GM18951 (cell line): ENCODE measurements around the gene HMX1.

Experiments used
- POLR2A ChIP-seq: IDR thresholded peaks from 4 replicates; pipeline ENCODE4 v1.6.1; 2011; ENCODE audit warnings: mild to moderate bottlenecking; ENCODE audit not compliant: insufficient read length, insufficient read depth; ENCODE audit errors: extremely low read depth
- in situ Hi-C: fragments of 300-500 bp; cut with MboI; formaldehyde crosslinking; loops from one replicate; pipeline ENCODE4 v1.12.0; 2022; ENCODE audit warnings: low sequenced_read_pairs, mixed read lengths, inconsistent platforms; ENCODE audit not compliant: unreplicated experiment

Gene HMX1

DNA sequence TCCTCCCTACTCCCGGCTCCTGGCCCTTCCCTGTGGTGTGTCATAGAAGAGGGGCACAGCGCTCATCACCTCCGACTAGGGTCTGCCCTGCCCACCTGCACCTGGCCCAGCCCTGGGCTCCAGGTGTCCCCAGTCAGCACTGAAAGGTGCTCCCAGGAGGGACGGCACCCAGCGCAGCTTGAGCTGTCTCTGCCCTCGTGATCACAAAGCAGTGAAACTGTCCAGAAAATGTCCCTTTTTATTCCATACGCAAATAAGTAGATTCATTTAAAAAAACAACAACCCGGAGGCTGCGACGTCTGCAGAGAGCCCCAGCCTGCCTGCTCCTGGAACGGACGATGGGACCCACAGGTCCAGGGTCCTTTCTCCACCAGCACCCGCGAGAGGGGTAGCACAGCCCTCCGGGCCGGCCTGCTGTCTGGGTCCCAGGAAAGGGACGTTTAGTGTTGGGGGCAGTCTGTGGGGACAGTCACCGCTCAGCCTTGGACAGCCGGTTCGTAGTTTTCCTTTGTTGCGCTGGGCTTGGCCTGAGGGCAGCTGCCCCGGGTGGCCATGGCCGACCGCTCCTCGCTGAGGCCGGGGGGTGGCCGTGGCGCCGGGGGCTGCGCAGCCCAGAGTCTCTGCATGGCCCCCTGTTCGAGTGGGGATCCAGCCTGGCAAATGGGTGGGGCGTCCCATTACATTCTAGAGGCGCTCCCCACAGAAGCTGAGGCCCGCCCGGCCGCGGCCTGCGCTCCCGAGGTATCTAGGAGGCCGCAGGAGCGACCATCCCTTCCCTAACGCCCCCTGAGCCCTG lies 4.6 kb downstream of the HMX1 start:
- in situ Hi-C loops: no loop called here

DNA sequence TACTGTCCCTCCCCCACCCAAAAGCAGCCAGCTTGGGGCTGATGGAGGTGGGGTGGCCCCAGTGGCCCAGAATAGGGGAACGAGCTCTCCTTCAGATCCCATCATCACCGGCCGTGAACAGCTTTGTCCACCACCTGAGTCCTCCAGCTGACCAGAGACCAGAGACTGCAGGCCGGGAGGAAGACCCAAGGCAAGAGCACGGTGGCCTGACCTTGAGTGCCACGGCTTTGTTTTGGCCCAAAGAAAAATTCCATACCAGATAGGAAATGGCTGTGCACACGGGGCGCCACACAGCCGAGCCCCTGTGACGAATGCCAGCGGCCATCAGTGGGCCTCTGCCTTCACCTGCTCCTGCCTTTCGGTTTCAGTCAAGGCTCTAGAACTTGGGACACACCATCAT lies 5.2 kb downstream of the HMX1 start:
- in situ Hi-C loops: no loop called here
- no peak for TF ChIP-seq POLR2A

More for the DNA sequence above, 4.6 kb downstream of the HMX1 start:
- no peak for TF ChIP-seq POLR2A

DNA sequence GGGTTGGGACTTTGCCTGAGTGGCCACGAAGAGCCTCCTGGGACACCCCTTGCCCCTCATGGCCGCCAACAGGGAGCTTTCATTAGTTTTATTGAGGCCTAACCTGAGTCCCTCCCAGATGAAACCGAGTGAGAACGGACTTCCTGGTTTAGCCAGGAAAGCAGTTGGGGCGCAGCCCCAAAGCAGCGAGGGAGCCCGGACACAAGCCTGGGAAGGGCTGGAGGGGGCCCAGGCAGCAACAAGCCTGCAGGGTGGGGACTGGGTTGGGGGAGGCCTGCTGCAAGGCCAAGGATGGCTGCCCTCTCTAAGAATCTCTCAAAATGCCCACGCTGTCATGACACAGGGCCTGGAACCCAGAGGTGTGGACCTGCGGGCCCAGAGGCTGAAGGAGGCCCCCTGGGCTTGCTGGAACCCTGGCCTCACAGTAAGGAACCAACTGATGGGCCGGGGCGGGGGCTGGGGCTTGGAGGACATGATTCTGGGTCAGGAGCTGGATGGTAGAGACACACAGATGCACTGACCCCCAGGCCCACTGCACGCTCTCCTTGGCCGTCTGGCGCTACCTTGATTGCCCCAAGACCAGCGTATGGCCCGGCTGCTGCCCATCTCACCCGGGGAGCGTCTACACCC lies 5.8 kb downstream of the HMX1 start:
- in situ Hi-C loops: no loop called here
- TF ChIP-seq POLR2A: no peak

DNA sequence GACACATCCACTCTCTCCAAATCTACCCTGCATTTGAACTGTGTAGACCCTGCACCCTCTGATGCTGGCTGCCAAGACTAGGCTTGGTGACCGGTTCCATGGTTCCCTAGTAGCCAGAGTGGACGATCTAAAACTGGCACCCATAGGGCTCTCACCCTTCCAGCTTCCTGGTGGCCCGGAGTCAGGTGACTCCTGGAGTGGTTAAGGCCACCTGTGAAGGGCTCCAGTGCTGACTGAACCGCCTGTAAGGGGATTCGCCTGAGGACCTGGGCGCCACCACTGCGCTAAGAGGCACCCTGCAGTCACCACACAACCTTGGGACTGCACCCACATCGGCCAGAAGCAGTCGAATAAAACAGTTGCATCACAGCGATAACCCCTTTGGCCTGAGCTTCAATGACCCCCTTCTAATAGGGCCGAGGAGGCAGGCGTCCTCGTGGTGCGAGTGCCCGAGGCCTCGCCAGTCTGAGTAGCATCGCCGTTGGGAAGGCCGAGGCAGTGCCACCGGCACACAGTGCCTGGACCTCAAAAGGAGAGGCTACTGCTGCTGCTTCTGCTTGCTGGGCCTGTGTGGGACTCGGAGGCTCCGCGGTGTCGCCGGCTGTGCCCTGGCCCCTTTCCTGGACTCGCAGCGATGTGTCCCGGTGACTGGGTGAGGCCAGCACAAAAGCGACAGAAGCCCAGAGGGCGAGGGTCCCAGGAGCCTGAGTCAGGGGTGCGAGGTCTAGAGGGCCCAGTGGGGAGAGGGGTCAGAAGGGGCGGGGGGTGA lies 6.5 kb downstream of the HMX1 start:
- in situ Hi-C loops: no loop called here
- TF ChIP-seq POLR2A: no peak

DNA sequence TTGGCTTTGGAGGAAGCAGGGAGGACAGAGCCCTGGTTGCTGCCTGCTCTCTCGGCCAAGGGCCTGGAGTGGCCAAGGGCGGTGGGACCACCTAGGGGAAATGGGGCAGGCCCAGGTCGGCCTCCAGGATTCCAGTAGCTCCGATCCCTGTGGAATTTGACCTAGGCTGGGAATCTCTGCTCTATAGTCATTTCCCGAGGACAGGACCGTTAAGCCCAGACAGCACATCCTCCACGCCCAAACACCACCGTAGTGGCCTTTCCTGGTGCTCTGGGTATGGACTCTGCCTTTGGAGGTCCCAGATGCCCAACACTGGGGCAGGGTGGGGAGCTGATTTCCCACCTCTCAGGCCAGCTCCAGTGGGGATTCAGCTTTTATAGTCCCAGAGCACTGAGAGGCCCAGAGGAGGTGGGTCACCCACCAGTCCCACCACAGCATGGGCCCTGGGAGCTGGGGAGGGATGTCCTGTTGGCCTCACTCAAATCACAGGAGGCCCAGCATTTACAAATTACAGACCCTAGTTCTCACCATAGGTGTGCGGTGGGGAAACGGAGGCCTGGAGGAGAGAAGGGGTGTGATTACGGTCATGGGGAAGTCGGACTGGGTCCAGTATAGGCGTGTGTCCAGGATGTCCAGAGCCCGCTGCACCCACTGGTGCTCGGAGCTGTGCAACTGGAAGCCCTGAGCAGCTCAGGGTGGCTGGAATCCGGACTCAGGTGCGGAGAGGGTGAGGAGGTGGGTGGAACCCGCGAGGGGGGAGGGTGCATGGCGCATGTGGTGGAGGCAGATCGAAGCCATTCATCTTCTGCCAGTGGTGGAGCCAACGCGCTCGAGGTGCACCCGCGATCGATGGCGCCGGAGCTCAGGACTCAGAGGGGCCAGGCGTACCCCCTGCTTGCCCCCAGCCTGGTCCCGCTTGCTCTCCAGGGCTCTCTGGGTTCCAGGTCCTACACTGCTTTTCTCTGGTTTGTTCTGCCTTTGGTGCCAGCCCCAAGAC lies 7.7 kb downstream of the HMX1 start:
- TF ChIP-seq POLR2A: no peak
- in situ Hi-C loops: no loop called here

DNA sequence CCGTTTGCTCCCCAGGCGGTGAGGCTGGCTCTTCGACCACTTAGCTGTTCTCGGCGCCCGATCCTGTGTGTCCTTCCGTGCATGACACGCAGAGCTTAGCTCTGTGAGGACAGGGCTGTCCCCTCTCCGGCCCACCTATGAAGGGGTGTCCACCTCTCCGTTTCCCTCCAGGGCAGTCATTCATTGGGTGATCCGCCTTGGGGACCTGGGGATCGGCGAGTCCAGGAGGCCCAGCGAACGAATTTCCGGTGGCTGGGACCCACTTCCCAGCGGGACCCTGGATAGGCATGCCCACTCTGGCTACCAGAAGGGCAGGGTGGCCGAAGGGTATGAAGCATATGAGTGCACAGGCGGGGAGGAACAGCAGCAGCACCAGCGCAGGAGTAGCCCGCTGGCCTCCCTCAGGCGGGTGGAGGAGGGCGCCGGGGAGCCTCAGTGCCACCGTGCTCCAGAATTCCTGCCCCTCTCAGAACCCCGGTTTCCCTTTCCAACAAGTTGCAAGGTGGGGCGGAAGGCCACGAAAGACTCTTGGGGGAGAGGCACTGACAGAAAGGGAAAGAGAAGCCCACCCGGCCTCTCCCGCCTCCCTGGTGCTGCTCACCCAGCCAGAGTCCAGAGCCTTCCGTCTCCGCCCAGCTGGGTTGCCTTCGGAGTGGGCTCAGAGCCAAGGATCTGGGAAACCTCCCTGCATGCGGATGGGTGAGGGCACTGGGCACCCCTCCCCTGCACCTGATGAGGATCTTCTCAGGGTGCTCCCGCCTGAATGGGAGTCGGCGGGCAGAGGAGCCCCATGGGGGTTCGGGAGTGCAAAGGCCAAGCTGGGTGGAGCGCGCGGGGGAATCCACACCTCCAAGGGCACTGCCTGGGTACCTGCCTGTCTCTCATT lies 8.6 kb downstream of the HMX1 start:
- in situ Hi-C loops: no loop called here
- TF ChIP-seq POLR2A: no peak

DNA sequence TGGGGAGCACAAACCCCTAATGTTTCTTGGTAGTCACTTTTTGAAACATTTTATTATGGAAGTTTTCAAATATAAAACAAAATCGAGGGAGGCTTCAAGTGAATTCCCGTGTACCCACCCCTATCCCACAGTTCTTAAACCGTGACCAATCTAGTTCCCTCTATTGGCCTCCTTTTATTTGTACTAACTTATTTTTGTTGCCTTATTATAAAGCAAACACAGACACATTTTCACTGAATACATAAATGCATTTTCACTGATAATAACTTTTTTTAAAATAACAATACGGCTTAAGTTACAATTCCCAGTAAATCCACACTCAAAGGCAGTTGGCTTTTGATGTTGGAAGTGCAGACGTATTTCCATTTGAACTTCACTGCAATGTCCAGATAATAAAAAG lies 9.3 kb downstream of the HMX1 start:
- in situ Hi-C loops: no loop called here
- no peak for TF ChIP-seq POLR2A

DNA sequence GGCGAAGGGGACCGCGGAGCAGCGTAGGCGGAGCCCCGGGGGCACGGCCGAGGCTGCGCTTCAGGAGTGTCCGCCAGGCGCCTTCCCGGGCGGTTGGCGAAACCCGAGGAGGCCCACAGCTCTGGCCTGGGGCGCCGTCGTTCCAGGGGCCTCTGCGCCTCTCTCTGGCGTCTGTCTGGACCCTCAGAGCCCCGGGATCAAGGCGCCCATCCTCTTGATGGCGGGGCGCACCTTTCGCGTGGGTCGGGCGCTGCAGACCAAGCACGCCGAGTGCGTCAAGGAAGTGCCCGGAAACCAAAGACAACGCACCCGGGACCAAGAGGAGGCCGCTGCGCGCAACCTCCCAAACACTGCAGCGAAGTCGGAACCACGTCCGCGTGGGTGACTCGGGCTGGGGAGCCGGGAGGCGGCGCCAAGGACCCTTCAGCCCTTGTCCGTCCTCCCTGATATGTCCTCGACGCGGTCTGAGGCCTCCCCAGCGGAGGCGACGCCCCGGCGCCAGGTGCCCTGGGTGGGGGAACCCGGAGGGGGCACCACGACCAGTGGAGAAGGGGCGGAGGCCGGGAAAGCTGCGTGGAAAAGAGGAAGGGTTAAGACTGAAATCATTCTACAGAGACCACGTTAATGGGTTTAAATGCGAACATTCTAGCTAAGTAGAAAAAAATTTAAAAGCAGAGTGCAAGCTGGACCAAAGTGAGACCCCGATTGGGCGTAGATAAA lies 9.9 kb downstream of the HMX1 start:
- TF ChIP-seq POLR2A: no peak
- in situ Hi-C loops: no loop called here

DNA sequence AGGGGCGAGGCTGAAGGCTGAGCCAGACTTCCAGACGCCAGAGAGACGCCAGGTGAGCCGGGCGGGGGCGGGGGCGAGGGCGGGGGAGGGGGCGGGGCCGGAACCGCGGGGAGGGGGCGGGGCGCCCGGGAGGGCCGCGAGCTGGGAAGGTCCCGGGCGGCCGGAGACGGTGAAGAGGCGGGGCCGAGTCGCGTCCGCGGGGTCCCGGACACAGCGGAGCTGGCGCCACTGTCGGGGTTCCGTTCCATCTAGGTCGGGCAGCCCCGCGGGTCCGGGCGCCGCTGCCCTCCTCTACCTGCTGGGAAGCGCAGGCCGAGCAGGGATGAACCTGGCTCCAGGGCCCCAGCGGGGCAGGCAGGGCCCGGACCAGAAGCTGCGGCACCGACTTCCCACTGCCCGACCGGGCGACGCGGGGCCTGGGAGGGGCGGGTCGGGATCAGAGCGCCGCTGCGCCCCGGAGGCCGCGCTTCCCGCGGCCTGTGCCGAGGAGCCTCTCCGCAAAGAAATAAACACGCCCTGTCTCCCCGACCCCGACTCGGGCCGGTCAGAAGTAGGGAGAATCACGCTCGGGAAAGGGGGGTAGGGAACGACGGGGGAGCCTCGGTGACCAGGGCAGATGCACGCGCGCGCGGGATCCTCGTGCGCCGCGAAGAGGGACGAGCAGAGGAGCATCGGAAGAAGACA lies 10.6 kb downstream of the HMX1 start:
- in situ Hi-C loops: no loop called here
- no peak for TF ChIP-seq POLR2A

DNA sequence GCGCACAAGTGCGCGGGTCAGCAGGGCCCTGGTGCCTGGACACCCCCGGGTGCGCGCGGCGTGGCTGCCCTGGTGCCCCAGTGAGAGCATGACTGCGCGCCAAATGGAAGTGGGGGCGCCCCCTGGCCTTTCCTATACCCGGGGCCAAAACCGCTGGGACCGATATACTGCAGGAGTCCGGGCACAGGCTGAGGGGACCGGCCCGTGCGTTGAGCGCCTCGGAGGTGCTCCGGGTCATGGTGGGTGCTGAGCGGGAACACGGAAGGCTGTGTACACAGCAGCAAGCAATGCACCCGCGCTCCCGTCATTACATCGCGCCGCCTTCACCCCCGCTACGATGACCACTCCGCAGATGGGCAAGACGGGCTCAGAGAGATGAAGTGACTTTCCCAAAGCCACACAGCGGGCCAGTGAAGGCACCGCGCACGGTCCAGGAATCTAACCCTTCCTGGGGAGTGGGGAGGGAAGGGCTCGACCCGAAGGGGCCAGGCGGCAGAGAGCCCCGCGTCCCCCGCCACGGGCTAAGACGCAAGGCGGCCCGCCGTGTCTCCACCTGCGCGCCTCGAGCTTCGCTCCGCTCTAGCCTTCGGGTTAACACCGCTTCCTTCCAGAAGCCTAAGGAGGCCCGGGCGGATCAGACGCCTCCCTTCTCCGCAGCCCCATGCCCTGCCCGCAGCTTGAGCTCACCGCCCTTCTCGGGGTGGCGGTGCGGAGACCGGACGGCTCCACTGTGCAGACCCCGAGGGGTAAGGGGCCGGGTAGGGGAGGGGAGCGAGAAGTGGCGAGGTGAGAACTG lies 11.3 kb downstream of the HMX1 start:
- no peak for TF ChIP-seq POLR2A
- in situ Hi-C loops: no loop called here
